Endothelial cell of umbilical vein (primary cell): ENCODE data around the gene RENBP.

Experiments used
- EZH2 ChIP-seq: IDR thresholded peaks from 2 replicates; pipeline ENCODE4 v1.6.1; 2012; ENCODE audit warnings: borderline replicate concordance, low read depth, mild to moderate bottlenecking, moderate library complexity, low read length, inconsistent platforms; ENCODE audit not compliant: severe bottlenecking
- MAX ChIP-seq: IDR thresholded peaks from 2 replicates; pipeline ENCODE4 v1.6.1; 2011; ENCODE audit not compliant: insufficient read depth, insufficient read length
- MYC ChIP-seq: IDR thresholded peaks from one replicate; pipeline ENCODE4 v1.6.1; 2011; ENCODE audit warnings: mild to moderate bottlenecking, low read depth, low read length
- POLR2A ChIP-seq: IDR thresholded peaks from 2 replicates; pipeline ENCODE4 v1.6.1; 2012; ENCODE audit warnings: low read depth, mild to moderate bottlenecking, control low read depth, low read length
- POLR2AphosphoS5 ChIP-seq: IDR thresholded peaks from 2 replicates; pipeline ENCODE4 v1.6.1; 2012; ENCODE audit warnings: low read depth, mild to moderate bottlenecking, control low read depth, low read length, moderate library complexity; ENCODE audit not compliant: insufficient read depth
- TF ChIP-seq, protein P1 (sequence below), 2 donors: IDR thresholded peaks; 1 replicate in 1 of 2; 2 replicates in 1 of 2; pipeline ENCODE4 v1.5.1; 2011; ENCODE audit warnings: low read length in 2 of 2, mild to moderate bottlenecking in 2 of 2, moderate library complexity in 2 of 2, control low read depth in 1 of 2, inconsistent platforms in 1 of 2, low read depth in 1 of 2; ENCODE audit not compliant: insufficient read depth in 1 of 2; ENCODE audit errors: extremely low read depth in 1 of 2

GRCh38 chrX:153984351-153985178 lies 40.1 kb upstream of the RENBP start:
- TF ChIP-seq, protein P1, sequence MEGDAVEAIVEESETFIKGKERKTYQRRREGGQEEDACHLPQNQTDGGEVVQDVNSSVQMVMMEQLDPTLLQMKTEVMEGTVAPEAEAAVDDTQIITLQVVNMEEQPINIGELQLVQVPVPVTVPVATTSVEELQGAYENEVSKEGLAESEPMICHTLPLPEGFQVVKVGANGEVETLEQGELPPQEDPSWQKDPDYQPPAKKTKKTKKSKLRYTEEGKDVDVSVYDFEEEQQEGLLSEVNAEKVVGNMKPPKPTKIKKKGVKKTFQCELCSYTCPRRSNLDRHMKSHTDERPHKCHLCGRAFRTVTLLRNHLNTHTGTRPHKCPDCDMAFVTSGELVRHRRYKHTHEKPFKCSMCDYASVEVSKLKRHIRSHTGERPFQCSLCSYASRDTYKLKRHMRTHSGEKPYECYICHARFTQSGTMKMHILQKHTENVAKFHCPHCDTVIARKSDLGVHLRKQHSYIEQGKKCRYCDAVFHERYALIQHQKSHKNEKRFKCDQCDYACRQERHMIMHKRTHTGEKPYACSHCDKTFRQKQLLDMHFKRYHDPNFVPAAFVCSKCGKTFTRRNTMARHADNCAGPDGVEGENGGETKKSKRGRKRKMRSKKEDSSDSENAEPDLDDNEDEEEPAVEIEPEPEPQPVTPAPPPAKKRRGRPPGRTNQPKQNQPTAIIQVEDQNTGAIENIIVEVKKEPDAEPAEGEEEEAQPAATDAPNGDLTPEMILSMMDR (IDR thresholded peaks at IDR 0.05; ENCODE audit: extremely low read depth in 1 of 2, insufficient read depth in 1 of 2, low read depth in 1 of 2, low read length in 2 of 2), result no peak
- TF ChIP-seq POLR2A (no peak), POLR2AphosphoS5 (no peak), MYC (no peak), MAX (no peak), EZH2 (no peak)
